Measurements from ENCODE around the gene VPS54.

The VPS54 gene

GRCh38 chr2:63845866-63846265 is 173.4 kb downstream of the VPS54 start:
- DNase-seq (ENCODE audit: low spot score) = no peak

- DNase-seq (ENCODE audit: low spot score) = no peak
These were observed 174.6 kb downstream of the VPS54 start for GRCh38 chr2:63844616-63845015.

GRCh38 chr2:63843791-63844190 is 175.4 kb downstream of the VPS54 start:
- no peak for DNase-seq (ENCODE audit: low spot score)

- no peak for DNase-seq (ENCODE audit: low spot score)
These were observed 176.1 kb downstream of the VPS54 start for GRCh38 chr2:63843093-63843492.

- peak; percentile 65 for DNase-seq (ENCODE audit: low spot score)
These were observed 176.8 kb downstream of the VPS54 start for GRCh38 chr2:63842149-63843061.

All from putamen (tissue), 1 donor.